NCI-H345 treated with DMSO at 0.1 percent for 48 hours (cell line): ENCODE measurements around the gene CNBD2.
"Not testable (repeated sequence)": the region's sequence is repeated elsewhere in the genome, so short reads cannot be mapped to it uniquely, and the experiment has no call there.

Source experiments
- DNase-seq: peaks from one replicate; lab custom pipeline; 2025; ENCODE audit not compliant: unreplicated experiment; lab: John Stamatoyannopoulos, UW

Gene CNBD2

GRCh38 chr20:36060676-36061075 lies 92.3 kb downstream of the CNBD2 start:
- no peak for DNase-seq

- DNase-seq, result no peak
These were observed 93.4 kb downstream of the CNBD2 start for GRCh38 chr20:36061754-36062153.

- DNase-seq, result no peak
These were observed 94.4 kb downstream of the CNBD2 start for GRCh38 chr20:36062799-36063198.

- no peak for DNase-seq
These were observed 95.7 kb downstream of the CNBD2 start for GRCh38 chr20:36063916-36064657.

- peak; percentile 86 for DNase-seq
These were observed 96.5 kb downstream of the CNBD2 start for GRCh38 chr20:36064658-36065426.

GRCh38 chr20:36065427-36065998 lies 97.1 kb downstream of the CNBD2 start:
- no peak for DNase-seq

GRCh38 chr20:36066777-36067176 lies 98.4 kb downstream of the CNBD2 start:
- peak; percentile 52 for DNase-seq

GRCh38 chr20:36068526-36068925 lies 100.1 kb downstream of the CNBD2 start:
- not testable (repeated sequence) for DNase-seq

GRCh38 chr20:36070451-36070850 lies 102.1 kb downstream of the CNBD2 start:
- DNase-seq, result no peak

- no peak for DNase-seq
These were observed 103.5 kb downstream of the CNBD2 start for GRCh38 chr20:36071848-36072247.

GRCh38 chr20:36074983-36075382 lies 106.6 kb downstream of the CNBD2 start:
- DNase-seq, result no peak

GRCh38 chr20:36077762-36078161 lies 109.4 kb downstream of the CNBD2 start:
- not testable (repeated sequence) for DNase-seq

- DNase-seq, result no peak
These were observed 111.1 kb downstream of the CNBD2 start for GRCh38 chr20:36079486-36079885.

- not testable (repeated sequence) for DNase-seq
These were observed 111.6 kb downstream of the CNBD2 start for GRCh38 chr20:36079984-36080383.
